Pancreas (tissue), 10 donors: Measurements from ENCODE around the gene BEST1. TPM values are rescaled to one million over a fixed set of nuclear protein-coding genes. Genes with fewer than 3 reads are reported as not detected.

Source experiments
- ATAC-seq, 4 donors: fragments of 200-7000 bp; cut with Tn5 transposase; one replicate each; pipeline versions ENCODE4 v1.8.0 to v1.9.1; 2020; ENCODE audit warnings: mild to moderate bottlenecking in 4 of 4, moderate library complexity in 4 of 4
- DNase-seq, 6 donors: peaks; one replicate each; pipeline ENCODE4 v3.0.0-alpha.2; 2020
- FAIRE-seq: peaks from 2 replicates; lab custom pipeline; 2012; peaks lifted over from hg19 to GRCh38; lab: Jason Lieb, UNC
- H3K27ac ChIP-seq, 4 donors: fragments of 200-600 bp; sonication (generic); 1 replicate in 3 of 4; 2 replicates in 1 of 4; pipeline versions ENCODE4 v1.5.0 to v1.8.0; 2020
- H3K27me3 ChIP-seq, 4 donors: fragments of 200-600 bp; one replicate each; pipeline ENCODE4 v1.8.0; 2021
- H3K36me3 ChIP-seq, 3 donors: fragments of 200-600 bp; sonication (generic) in 1 of 3; one replicate each; pipeline versions ENCODE4 v1.5.0 to v1.8.0; 2020 to 2021
- H3K4me1 ChIP-seq, 3 donors: fragments of 200-600 bp; one replicate each; pipeline ENCODE4 v1.8.0; 2021
- H3K4me3 ChIP-seq, 4 donors: fragments of 200-600 bp; sonication (generic) in 2 of 4; one replicate each; pipeline versions ENCODE4 v1.5.0 to v1.8.0; 2020 to 2021
- H3K9me3 ChIP-seq, 4 donors: fragments of 200-600 bp; one replicate each; pipeline ENCODE4 v1.8.0; 2021
- CTCF ChIP-seq, 4 donors: fragments of 200-600 bp; sonication (generic) in 3 of 4; IDR thresholded peaks; one replicate each; pipeline versions ENCODE4 v1.5.0 to v1.8.0; 2021; ENCODE audit warnings: antibody characterized with exemption in 4 of 4
- WGBS, 2 donors: extraction: QIAGEN DNeasy Blood & Tissue Kit; methylation state at CpG; one replicate each; pipeline ENCODE4 v1.1.7; 2013; 5-methylcytosine and 5-hydroxymethylcytosine counted together
- intact Hi-C, 3 donors: fragments of 100-400 bp; cut with DNase I; formaldehyde crosslinking; loops; one replicate each; pipeline versions ENCODE4 v1.11.1 to v1.14.2; 2022
- polyA plus RNA-seq, 2 donors: library from polyadenylated mRNA; stranded (reverse); fragments of 200-250 nt; gene quantifications; one replicate each; pipeline ENCODE4 v1.2.3, GENCODE V29; 2013
- total RNA-seq, 6 donors: library from RNA; stranded (reverse); fragmentation: NEBNext Ultra II Directional in 4 of 6; extraction: Animal tissue kit (Norgen Biotek cat#: 25700) in 4 of 6; gene quantifications; one replicate each; pipeline versions ENCODE4 v1.2.1 to v1.2.4, GENCODE V29; 2021 to 2023
- donor health status: healthy with polysubstance abuse.
- donor health status: DM: no; HTN: no; CAD: no; lungs with moderate emphysema.
- donor health status: DM: no; HTN: no; CAD: no.
- donor health status: control.
- donor health status: control.
- donor health status: Bipolar disorder and iron deficiency.
- donor health status: DM: yes; HTN: yes; CAD: no.
- donor health status: DM: no; HTN: no; CAD: no.
- donor health status: DM: no; HTN: no; CAD: no.
- donor health status: DM: yes; HTN: yes; CAD: no.

BEST1 gene
- total and polyA plus RNA-seq, 8 donors, result 0.43 to 2.4 (median 1.1) TPM

DNA sequence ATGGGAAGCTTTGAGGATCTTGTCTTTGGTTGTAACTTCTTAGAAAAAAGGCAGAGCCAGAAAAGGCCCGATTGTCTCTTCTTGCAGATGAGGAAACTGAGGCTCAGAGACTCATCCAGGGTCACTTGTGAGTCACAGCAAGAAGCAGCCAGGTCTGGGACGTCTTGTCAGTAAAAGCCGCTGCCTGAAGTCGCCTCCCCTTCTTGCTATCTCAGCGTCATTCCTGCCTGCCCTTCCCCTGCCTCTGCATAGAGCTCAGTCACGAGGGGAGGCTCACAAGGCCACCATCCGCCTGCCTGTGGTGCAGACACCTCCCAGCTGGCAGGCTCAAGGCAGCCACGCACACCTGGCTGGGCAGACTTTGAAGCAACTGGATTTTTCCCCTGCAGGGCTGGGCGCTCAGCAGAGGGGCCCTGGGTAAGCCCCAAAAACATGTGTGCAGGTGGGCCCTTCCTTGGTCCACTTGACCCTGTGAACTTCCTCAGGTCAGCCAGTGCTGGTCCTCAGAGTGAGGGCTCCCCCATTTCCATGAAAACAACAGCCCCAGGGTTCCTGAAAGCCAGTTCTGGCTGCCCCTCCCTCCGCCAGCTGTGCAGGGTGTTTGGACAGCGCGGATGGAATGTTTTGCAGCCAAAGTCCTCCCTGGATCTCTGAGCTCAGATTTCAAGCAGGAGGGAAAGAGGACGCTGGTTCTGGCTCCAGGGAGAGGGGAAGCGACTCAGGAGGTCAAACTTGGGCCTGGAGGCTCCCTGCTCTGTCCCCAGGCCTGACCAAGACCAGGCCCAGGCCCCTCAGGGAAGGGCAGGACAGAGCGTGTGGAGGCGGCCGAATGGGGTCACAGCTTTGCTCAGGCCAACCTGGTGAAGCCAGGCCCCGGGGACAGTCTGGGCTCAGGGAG lies 26.7 kb upstream of the BEST1 start:
- DNase-seq, result peak in 4 of 6 donors; percentile 44 to 87 (median 76)
- H3K27ac ChIP-seq, result peak overlapping the region in 3 of 4 donors; percentile 24 to 66 (median 54)
- intact Hi-C loops, result no loop called here
- TF ChIP-seq CTCF (IDR thresholded peaks at IDR 0.05), result no peak
- H3K27me3 ChIP-seq, result no peaks in the 10 kb centered on the region
- 47 to 50% methylated on average over 18 of the region's 18 CpGs for WGBS, 2 donors
- H3K4me1 ChIP-seq, result peaks cover 0 to 7% (median 0%) of the 10 kb centered on the region in 3 donors
- H3K36me3 ChIP-seq, result no peaks in the 10 kb centered on the region
- H3K9me3 ChIP-seq, result no peaks in the 10 kb centered on the region
- peak; percentile 38 to 97 (median 86) for ATAC-seq
- no peak for FAIRE-seq
- H3K4me3 ChIP-seq, result no peak overlapping the region

DNA sequence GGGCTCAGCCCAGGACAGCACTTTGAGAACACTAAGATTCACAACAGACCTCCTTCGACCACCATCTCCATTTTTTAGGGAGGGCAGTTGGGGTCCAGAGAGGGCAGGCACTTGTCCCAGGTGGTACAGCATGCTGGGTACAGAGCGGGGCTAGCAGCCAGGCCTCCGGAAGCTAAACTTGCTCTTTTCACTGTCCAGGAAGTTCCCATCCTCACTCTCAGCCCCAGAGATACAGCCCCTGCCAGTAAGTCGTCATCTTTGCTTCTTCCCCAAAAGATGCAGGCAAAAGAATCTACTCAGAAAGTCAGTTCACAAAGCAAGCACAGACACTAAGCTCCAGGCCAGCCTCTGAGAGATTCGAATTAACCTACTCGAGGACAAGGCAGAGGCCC lies 26.1 kb upstream of the BEST1 start:
- Histone ChIP-seq H3K4me3 (no peak overlapping the region), H3K4me1 (peaks cover 0 to 7% (median 0%) of the 10 kb centered on the region in 3 donors), H3K36me3 (no peaks in the 10 kb centered on the region), H3K27ac (peak overlapping the region in 3 of 4 donors; percentile 24 to 66 (median 54)), H3K9me3 (no peaks in the 10 kb centered on the region), H3K27me3 (no peaks in the 10 kb centered on the region)
- no peak for TF ChIP-seq CTCF (IDR thresholded peaks at IDR 0.05)
- intact Hi-C loops, result no loop called here
- no peak for ATAC-seq
- no peak for FAIRE-seq
- 71 to 81% methylated on average over 6 of the region's 6 CpGs for WGBS, 2 donors
- no peak for DNase-seq

- Histone ChIP-seq H3K27ac (no peak overlapping the region), H3K36me3 (no peaks in the 10 kb centered on the region), H3K4me1 (peaks cover 0 to 7% (median 0%) of the 10 kb centered on the region in 3 donors), H3K27me3 (no peaks in the 10 kb centered on the region), H3K9me3 (no peaks in the 10 kb centered on the region), H3K4me3 (no peak overlapping the region)
- ATAC-seq (no peak), DNase-seq (no peak), FAIRE-seq (no peak)
- intact Hi-C loops, result no loop called here
- 82 to 87% methylated on average over 2 of the region's 2 CpGs for WGBS, 2 donors
- TF ChIP-seq CTCF (IDR thresholded peaks at IDR 0.05), result no peak
Observed at GRCh38 chr11:61925736-61926135, 24.4 kb upstream of the BEST1 start.

DNA sequence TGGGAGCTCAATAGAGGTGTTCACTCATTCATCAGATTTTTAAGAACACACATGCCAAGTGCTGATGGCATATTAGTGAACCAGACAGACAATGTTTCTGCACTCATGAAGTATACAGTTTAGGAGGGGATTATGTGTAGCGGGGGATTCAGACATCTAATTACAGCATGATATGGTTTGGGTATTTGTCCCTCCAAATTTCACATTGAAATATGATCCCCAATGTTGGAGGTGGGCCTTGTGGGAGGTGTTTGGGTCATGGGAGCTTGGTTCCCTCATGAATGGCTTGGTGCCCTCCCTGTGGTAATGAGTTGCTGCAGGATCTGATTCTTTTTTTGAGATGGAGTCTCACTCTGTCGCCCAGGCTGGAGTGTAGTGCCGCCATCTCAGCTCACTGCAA lies 23.9 kb upstream of the BEST1 start:
- DNase-seq (no peak), ATAC-seq (no peak), FAIRE-seq (no peak)
- no peak overlapping the region for H3K4me3 ChIP-seq
- H3K9me3 ChIP-seq, result no peaks in the 10 kb centered on the region
- H3K4me1 ChIP-seq, result peaks cover 0 to 7% (median 0%) of the 10 kb centered on the region in 3 donors
- no peak for TF ChIP-seq CTCF (IDR thresholded peaks at IDR 0.05)
- 93 to 98% methylated on average over 3 of the region's 3 CpGs for WGBS, 2 donors
- H3K27ac ChIP-seq, result no peak overlapping the region
- no peaks in the 10 kb centered on the region for H3K36me3 ChIP-seq
- no peaks in the 10 kb centered on the region for H3K27me3 ChIP-seq
- intact Hi-C loops, result no loop called here

DNA sequence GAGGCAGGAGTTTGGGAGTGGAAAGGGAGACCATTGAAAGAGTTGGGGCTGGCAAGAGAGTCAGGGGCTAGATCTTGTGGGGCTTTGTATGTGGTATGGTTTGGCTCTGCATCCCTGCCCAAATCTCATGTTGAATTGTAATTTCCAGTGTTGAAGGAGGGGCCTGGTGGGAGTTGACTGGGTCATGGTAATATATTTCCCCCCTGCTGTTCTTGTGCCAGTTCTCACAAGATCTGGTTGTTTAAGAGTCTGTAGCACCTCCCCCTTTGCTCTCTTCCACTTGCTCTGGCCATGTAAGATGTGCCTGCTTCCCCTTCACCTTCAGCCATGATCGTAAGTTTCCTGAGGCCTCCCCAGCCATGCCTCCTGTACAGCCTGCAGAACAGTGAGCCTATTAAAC lies 22.6 kb upstream of the BEST1 start:
- intact Hi-C loops, result no loop called here
- H3K4me1 ChIP-seq, result peaks cover 0 to 7% (median 0%) of the 10 kb centered on the region in 3 donors
- no peak for TF ChIP-seq CTCF (IDR thresholded peaks at IDR 0.05)
- no peak overlapping the region for H3K4me3 ChIP-seq
- DNase-seq, result no peak
- no peak for FAIRE-seq
- no peak for ATAC-seq
- 91 to 93% methylated on average over 1 of the region's 1 CpG for WGBS, 2 donors
- no peak overlapping the region for H3K27ac ChIP-seq
- no peaks in the 10 kb centered on the region for H3K36me3 ChIP-seq
- H3K9me3 ChIP-seq, result no peaks in the 10 kb centered on the region
- no peaks in the 10 kb centered on the region for H3K27me3 ChIP-seq
